Mesendoderm (in vitro differentiated cells): ENCODE data around the gene SMARCA2.

Source experiments
- DNase-seq: peaks from one replicate; pipeline ENCODE4 v3.0.0; 2013
- H2AK5ac ChIP-seq: 2 replicates; pipeline ENCODE4 v1.6.1; 2013; ENCODE audit warnings: low read length, inconsistent platforms
- H2BK120ac ChIP-seq: 2 replicates; pipeline ENCODE4 v1.6.1; 2013; ENCODE audit warnings: low read depth, mild to moderate bottlenecking, low read length, moderate library complexity, mixed read lengths
- H2BK15ac ChIP-seq: replicated peaks from 2 replicates; pipeline ENCODE4 v1.6.1; 2013; ENCODE audit warnings: low read depth, mild to moderate bottlenecking, moderate library complexity
- H2BK5ac ChIP-seq: 2 replicates; pipeline ENCODE4 v1.6.1; 2013; ENCODE audit warnings: low read length, inconsistent platforms
- H3K18ac ChIP-seq: 2 replicates; pipeline ENCODE4 v1.6.1; 2013; ENCODE audit warnings: mild to moderate bottlenecking, low read length, mixed read lengths
- H3K23ac ChIP-seq: one replicate; pipeline ENCODE4 v1.6.1; 2013; ENCODE audit warnings: low read length
- H3K27ac ChIP-seq: 2 replicates; pipeline ENCODE4 v1.5.1; 2013; ENCODE audit warnings: low read depth, mild to moderate bottlenecking, inconsistent platforms, low read length, moderate library complexity
- H3K27me3 ChIP-seq: 2 replicates; pipeline ENCODE4 v1.6.1; 2013; ENCODE audit warnings: low read length, control low read depth, mild to moderate bottlenecking, inconsistent platforms; ENCODE audit not compliant: insufficient read depth, poor library complexity
- H3K36me3 ChIP-seq: 2 replicates; pipeline ENCODE4 v1.6.1; 2013; ENCODE audit warnings: low read length, inconsistent platforms; ENCODE audit not compliant: control insufficient read depth, insufficient read depth
- H3K4ac ChIP-seq: one replicate; pipeline ENCODE4 v1.6.1; 2013; ENCODE audit warnings: low read depth, mild to moderate bottlenecking, low read length, moderate library complexity
- H3K4me1 ChIP-seq: 2 replicates; pipeline ENCODE4 v1.6.1; 2013; ENCODE audit warnings: low read depth, low read length, inconsistent platforms; ENCODE audit not compliant: control insufficient read depth
- H3K4me2 ChIP-seq: 2 replicates; pipeline ENCODE4 v1.6.1; 2013; ENCODE audit warnings: low read length
- H3K4me3 ChIP-seq: 2 replicates; pipeline ENCODE4 v1.5.1; 2013; ENCODE audit warnings: mild to moderate bottlenecking, low read length
- H3K56ac ChIP-seq: one replicate; pipeline ENCODE4 v1.6.1; 2013; ENCODE audit warnings: low read length
- H3K79me1 ChIP-seq: 2 replicates; pipeline ENCODE4 v1.6.1; 2013; ENCODE audit warnings: low read length, inconsistent platforms
- H3K79me2 ChIP-seq: 2 replicates; pipeline ENCODE4 v1.6.1; 2013; ENCODE audit warnings: mild to moderate bottlenecking, low read length; ENCODE audit not compliant: control insufficient read depth, insufficient read depth
- H3K9ac ChIP-seq: 2 replicates; pipeline ENCODE4 v1.6.1; 2013; ENCODE audit warnings: low read length, inconsistent platforms
- H4K5ac ChIP-seq: one replicate; pipeline ENCODE4 v1.6.1; 2013; ENCODE audit warnings: low read length
- H4K8ac ChIP-seq: one replicate; pipeline ENCODE4 v1.6.1; 2013; ENCODE audit warnings: low read depth, mild to moderate bottlenecking, control low read depth, low read length, moderate library complexity
- WGBS: extraction: QIAGEN DNeasy Blood & Tissue Kit; methylation state at CpG from one replicate; pipeline ENCODE4 v1.1.7; 2013; ENCODE audit warnings: low lambda C conversion rate, missing lambda C conversion rate; ENCODE audit not compliant: insufficient coverage; ENCODE audit errors: extremely low coverage; 5-methylcytosine and 5-hydroxymethylcytosine counted together

SMARCA2 gene

DNA sequence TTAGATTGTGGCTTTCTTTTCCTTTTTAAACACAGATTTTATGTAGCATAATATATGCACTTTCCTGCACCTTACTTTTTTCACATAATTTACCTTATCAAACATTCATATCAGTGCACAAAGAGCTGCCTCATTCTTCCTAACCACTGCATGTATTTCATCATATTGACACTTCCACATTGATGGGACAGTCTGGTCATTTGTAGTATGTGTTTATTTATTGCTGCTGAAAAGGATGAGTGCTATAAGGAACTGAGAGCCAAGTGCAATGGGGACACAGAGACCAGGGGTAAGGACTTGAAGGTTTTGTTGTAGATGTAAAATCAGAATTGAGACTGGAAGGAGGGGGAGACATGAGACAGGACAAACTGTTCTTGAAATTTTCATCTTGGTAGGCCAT is 193.8 kb downstream of the SMARCA2 start:
- H3K4me2 ChIP-seq = no peak overlapping the region
- no peaks in the 10 kb centered on the region for H3K79me1 ChIP-seq
- no peak overlapping the region for H4K5ac ChIP-seq
- no peak overlapping the region for H2BK5ac ChIP-seq
- H3K18ac ChIP-seq = no peak overlapping the region
- no peak overlapping the region for H3K9ac ChIP-seq
- no peak overlapping the region for H3K23ac ChIP-seq
- H3K27me3 ChIP-seq = no peaks in the 10 kb centered on the region
- no peak for DNase-seq
- no peak overlapping the region for H3K27ac ChIP-seq
- no peak overlapping the region for H2AK5ac ChIP-seq
- H3K79me2 ChIP-seq = no peaks in the 10 kb centered on the region
- no peak overlapping the region for H3K4ac ChIP-seq
- H2BK120ac ChIP-seq = no peak overlapping the region
- H4K8ac ChIP-seq = no peak overlapping the region
- no peaks in the 10 kb centered on the region for H3K4me1 ChIP-seq
- no peak overlapping the region for H3K4me3 ChIP-seq
- no peaks in the 10 kb centered on the region for H3K36me3 ChIP-seq
- H2BK15ac ChIP-seq = no peak overlapping the region
- H3K56ac ChIP-seq = no peak overlapping the region

- Histone ChIP-seq H3K4me3 (no peak overlapping the region), H2AK5ac (no peak overlapping the region), H2BK15ac (no peak overlapping the region), H3K79me1 (no peaks in the 10 kb centered on the region), H3K27me3 (no peaks in the 10 kb centered on the region), H3K23ac (no peak overlapping the region), H3K36me3 (no peaks in the 10 kb centered on the region), H3K79me2 (no peaks in the 10 kb centered on the region), H4K5ac (no peak overlapping the region), H2BK5ac (no peak overlapping the region), H3K56ac (no peak overlapping the region), H4K8ac (no peak overlapping the region), H3K4me2 (no peak overlapping the region), H3K18ac (no peak overlapping the region), H3K4me1 (no peaks in the 10 kb centered on the region), H3K9ac (no peak overlapping the region), H2BK120ac (no peak overlapping the region), H3K4ac (no peak overlapping the region), H3K27ac (no peak overlapping the region)
- no peak for DNase-seq
- no CpG with 5 or more reads among the region's 2 CpGs for WGBS
Observed at GRCh38 chr9:2209400-2209799, 194.3 kb downstream of the SMARCA2 start.

- no peak overlapping the region for H2BK15ac ChIP-seq
- no peaks in the 10 kb centered on the region for H3K79me2 ChIP-seq
- H2BK120ac ChIP-seq = no peak overlapping the region
- no peak overlapping the region for H3K56ac ChIP-seq
- no peak overlapping the region for H3K23ac ChIP-seq
- H4K5ac ChIP-seq = no peak overlapping the region
- no peaks in the 10 kb centered on the region for H3K36me3 ChIP-seq
- no peak overlapping the region for H3K9ac ChIP-seq
- no peak overlapping the region for H3K27ac ChIP-seq
- no CpG with 5 or more reads among the region's 2 CpGs for WGBS
- H3K4me1 ChIP-seq = no peaks in the 10 kb centered on the region
- H3K27me3 ChIP-seq = no peaks in the 10 kb centered on the region
- no peaks in the 10 kb centered on the region for H3K79me1 ChIP-seq
- H3K18ac ChIP-seq = no peak overlapping the region
- H3K4ac ChIP-seq = no peak overlapping the region
- no peak overlapping the region for H3K4me2 ChIP-seq
- H3K4me3 ChIP-seq = no peak overlapping the region
- DNase-seq = no peak
- H4K8ac ChIP-seq = no peak overlapping the region
- H2AK5ac ChIP-seq = no peak overlapping the region
- H2BK5ac ChIP-seq = no peak overlapping the region
Observed at GRCh38 chr9:2210201-2210600, 195.1 kb downstream of the SMARCA2 start.

DNA sequence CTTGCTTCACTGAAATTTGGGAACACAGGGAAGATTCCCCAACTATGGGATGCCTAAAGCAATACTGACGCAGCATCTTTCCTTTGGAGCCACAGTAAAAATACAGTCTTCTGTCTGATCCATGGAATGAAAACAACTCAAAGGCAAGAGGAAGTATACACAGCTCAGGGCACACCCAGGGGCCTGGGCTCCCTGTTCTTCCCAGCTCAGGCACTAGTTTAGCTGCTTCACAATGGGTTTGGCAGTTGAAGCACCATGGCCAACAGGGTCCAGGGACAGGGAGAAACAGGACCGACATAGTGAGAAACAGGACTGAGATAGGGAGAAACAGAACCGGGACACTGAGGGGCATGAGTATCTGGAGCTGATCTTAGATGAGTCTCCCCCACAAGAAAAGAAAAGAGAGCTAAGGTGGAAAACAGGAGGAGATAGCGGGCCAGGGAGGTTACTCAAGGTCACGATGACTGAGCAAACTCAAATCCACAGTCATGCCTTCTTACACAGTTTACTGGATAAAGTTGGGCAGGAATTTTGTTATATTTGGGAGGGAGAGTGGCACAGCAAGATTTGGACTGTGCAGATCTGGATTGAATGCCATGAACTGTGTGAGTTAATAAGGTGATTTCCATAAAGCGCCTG is 198.8 kb downstream of the SMARCA2 start:
- no peak overlapping the region for H2BK15ac ChIP-seq

GRCh38 chr9:2214707-2215106 is 199.6 kb downstream of the SMARCA2 start:
- Histone ChIP-seq H3K4me1 (no peaks in the 10 kb centered on the region), H3K36me3 (no peaks in the 10 kb centered on the region), H3K23ac (no peak overlapping the region), H3K4ac (no peak overlapping the region), H3K56ac (no peak overlapping the region), H3K79me2 (no peaks in the 10 kb centered on the region), H2BK120ac (no peak overlapping the region), H2BK5ac (no peak overlapping the region), H3K9ac (no peak overlapping the region), H4K5ac (no peak overlapping the region), H3K4me2 (no peak overlapping the region), H3K4me3 (no peak overlapping the region), H2BK15ac (no peak overlapping the region), H3K79me1 (no peaks in the 10 kb centered on the region), H4K8ac (no peak overlapping the region), H3K27ac (no peak overlapping the region), H3K18ac (no peak overlapping the region), H2AK5ac (no peak overlapping the region), H3K27me3 (no peaks in the 10 kb centered on the region)
- no peak for DNase-seq
- WGBS = no CpG with 5 or more reads among the region's 5 CpGs

More for the DNA sequence above, 198.8 kb downstream of the SMARCA2 start:
- no peak for DNase-seq
- no CpG with 5 or more reads among the region's 6 CpGs for WGBS
- no peaks in the 10 kb centered on the region for H3K4me1 ChIP-seq
- no peak overlapping the region for H4K5ac ChIP-seq
- no peak overlapping the region for H3K4me2 ChIP-seq
- no peaks in the 10 kb centered on the region for H3K79me1 ChIP-seq
- no peaks in the 10 kb centered on the region for H3K27me3 ChIP-seq
- H3K4me3 ChIP-seq = no peak overlapping the region
- H2BK120ac ChIP-seq = no peak overlapping the region
- no peak overlapping the region for H4K8ac ChIP-seq
- H3K36me3 ChIP-seq = no peaks in the 10 kb centered on the region
- H3K9ac ChIP-seq = no peak overlapping the region
- no peak overlapping the region for H3K27ac ChIP-seq
- H3K56ac ChIP-seq = no peak overlapping the region
- no peak overlapping the region for H3K18ac ChIP-seq
- no peak overlapping the region for H3K4ac ChIP-seq
- no peak overlapping the region for H2BK5ac ChIP-seq
- no peaks in the 10 kb centered on the region for H3K79me2 ChIP-seq
- H2AK5ac ChIP-seq = no peak overlapping the region
- no peak overlapping the region for H3K23ac ChIP-seq

GRCh38 chr9:2215921-2216441 is 200.8 kb downstream of the SMARCA2 start:
- H3K4ac ChIP-seq = no peak overlapping the region
- H3K27ac ChIP-seq = no peak overlapping the region
- H3K23ac ChIP-seq = no peak overlapping the region
- no peak for DNase-seq
- no peak overlapping the region for H3K4me3 ChIP-seq
- WGBS = no CpG with 5 or more reads among the region's 8 CpGs
- no peak overlapping the region for H3K56ac ChIP-seq
- no peak overlapping the region for H3K18ac ChIP-seq
- H2BK5ac ChIP-seq = no peak overlapping the region
- H3K36me3 ChIP-seq = no peaks in the 10 kb centered on the region
- no peak overlapping the region for H4K8ac ChIP-seq
- H2BK15ac ChIP-seq = no peak overlapping the region
- H3K4me1 ChIP-seq = no peaks in the 10 kb centered on the region
- H2BK120ac ChIP-seq = no peak overlapping the region
- no peak overlapping the region for H4K5ac ChIP-seq
- no peak overlapping the region for H3K4me2 ChIP-seq
- H3K9ac ChIP-seq = no peak overlapping the region
- H2AK5ac ChIP-seq = no peak overlapping the region
- no peaks in the 10 kb centered on the region for H3K27me3 ChIP-seq
- no peaks in the 10 kb centered on the region for H3K79me2 ChIP-seq
- no peaks in the 10 kb centered on the region for H3K79me1 ChIP-seq
